Suppressor macrophage treated with lipopolysaccharide for 1 hour (primary cell): ENCODE results near the gene IRAK1.
A peak's percentile ranks its signal among the peaks of the same experiment; 100 is the strongest.

Source experiments
- DNase-seq, 3 donors: peaks; one replicate each; pipeline ENCODE4 v3.0.0-alpha.2; 2020 to 2022

The IRAK1 gene

GRCh38 chrX:153969904-153970356, 49.8 kb downstream of the IRAK1 start:
- no peak for DNase-seq

- no peak for DNase-seq
These were observed 50.4 kb downstream of the IRAK1 start for GRCh38 chrX:153969125-153969903.

GRCh38 chrX:153968754-153969124, 51.0 kb downstream of the IRAK1 start:
- DNase-seq, result no peak

- DNase-seq, result no peak
These were observed 51.4 kb downstream of the IRAK1 start for GRCh38 chrX:153968255-153968654.

- DNase-seq, result peak in 2 of 3 donors; percentile 54 to 79
These were observed 52.0 kb downstream of the IRAK1 start for GRCh38 chrX:153967536-153968224.

GRCh38 chrX:153966841-153967535, 52.7 kb downstream of the IRAK1 start:
- peak in 1 of 3 donors; percentile 19 for DNase-seq

- peak in 1 of 3 donors; percentile 18 for DNase-seq
These were observed 53.4 kb downstream of the IRAK1 start for GRCh38 chrX:153966283-153966688.

- no peak for DNase-seq
These were observed 54.3 kb downstream of the IRAK1 start for GRCh38 chrX:153965406-153965805.

GRCh38 chrX:153964105-153964504, 55.6 kb downstream of the IRAK1 start:
- DNase-seq, result no peak

- DNase-seq, result no peak
These were observed 56.2 kb downstream of the IRAK1 start for GRCh38 chrX:153963546-153963945.

GRCh38 chrX:153961292-153961691, 58.4 kb downstream of the IRAK1 start:
- no peak for DNase-seq

GRCh38 chrX:153960786-153961185, 58.9 kb downstream of the IRAK1 start:
- no peak for DNase-seq
